ENCODE measurements around the gene ALX3. TPM values are rescaled to one million over a fixed set of nuclear protein-coding genes. Genes with fewer than 3 reads are reported as not detected.
"Not testable (repeated sequence)": the region's sequence is repeated elsewhere in the genome, so short reads cannot be mapped to it uniquely, and the experiment has no call there.

The ALX3 gene
- total RNA-seq, 2 donors from 2014 or later: not detected

- Mint-ChIP-seq H3K27ac (no peak overlapping the region), H3K36me3 (ENCODE audit: low read depth) (no peaks in the 10 kb centered on the region), H3K4me3 (peak overlapping the region; percentile 68), H3K9me3 (no peaks in the 10 kb centered on the region), H3K4me1 (peaks cover 5% of the 10 kb centered on the region), H3K27me3 (peaks cover 36% of the 10 kb centered on the region)
- peak; percentile 11 for ATAC-seq (replicated peaks)
Measured at GRCh38 chr1:110083061-110083865, 12.8 kb upstream of the ALX3 start.

GRCh38 chr1:110082477-110082876 lies 12.0 kb upstream of the ALX3 start:
- H3K4me3 Mint-ChIP-seq: peak overlapping the region; percentile 7
- no peak overlapping the region for H3K27ac Mint-ChIP-seq
- ATAC-seq (replicated peaks): no peak
- H3K4me1 Mint-ChIP-seq: peaks cover 5% of the 10 kb centered on the region
- no peaks in the 10 kb centered on the region for H3K9me3 Mint-ChIP-seq
- H3K36me3 Mint-ChIP-seq (ENCODE audit: low read depth): no peaks in the 10 kb centered on the region
- peaks cover 36% of the 10 kb centered on the region for H3K27me3 Mint-ChIP-seq

- H3K36me3 Mint-ChIP-seq (ENCODE audit: low read depth): no peaks in the 10 kb centered on the region
- ATAC-seq (replicated peaks): no peak
- H3K4me1 Mint-ChIP-seq: peaks cover 5% of the 10 kb centered on the region
- no peak overlapping the region for H3K27ac Mint-ChIP-seq
- H3K4me3 Mint-ChIP-seq: no peak overlapping the region
- H3K9me3 Mint-ChIP-seq: no peaks in the 10 kb centered on the region
- H3K27me3 Mint-ChIP-seq: peaks cover 28% of the 10 kb centered on the region
Measured at GRCh38 chr1:110081061-110081460, 10.6 kb upstream of the ALX3 start.

- H3K4me3 Mint-ChIP-seq; ATAC-seq (replicated peaks); H3K9me3 Mint-ChIP-seq; H3K4me1 Mint-ChIP-seq; H3K27ac Mint-ChIP-seq; H3K36me3 Mint-ChIP-seq (ENCODE audit: low read depth): not testable (repeated sequence)
- peaks cover 22% of the 10 kb centered on the region for H3K27me3 Mint-ChIP-seq
Measured at GRCh38 chr1:110079995-110080394, 9.5 kb upstream of the ALX3 start.

- Mint-ChIP-seq H3K9me3 (no peaks in the 10 kb centered on the region), H3K4me3 (no peak overlapping the region), H3K27me3 (peaks cover 18% of the 10 kb centered on the region), H3K4me1 (no peaks in the 10 kb centered on the region), H3K27ac (no peak overlapping the region), H3K36me3 (ENCODE audit: low read depth) (no peaks in the 10 kb centered on the region)
- no peak for ATAC-seq (replicated peaks)
Measured at GRCh38 chr1:110076789-110077500, 6.5 kb upstream of the ALX3 start.

GRCh38 chr1:110074166-110074565 lies 3.7 kb upstream of the ALX3 start:
- H3K36me3 Mint-ChIP-seq (ENCODE audit: low read depth): no peaks in the 10 kb centered on the region
- no peak overlapping the region for H3K4me3 Mint-ChIP-seq
- H3K9me3 Mint-ChIP-seq: no peaks in the 10 kb centered on the region
- H3K27me3 Mint-ChIP-seq: peaks cover 23% of the 10 kb centered on the region
- H3K4me1 Mint-ChIP-seq: no peaks in the 10 kb centered on the region
- no peak for ATAC-seq (replicated peaks)
- H3K27ac Mint-ChIP-seq: no peak overlapping the region

- H3K36me3 Mint-ChIP-seq (ENCODE audit: low read depth): peaks cover 7% of the 10 kb centered on the region
- no peaks in the 10 kb centered on the region for H3K9me3 Mint-ChIP-seq
- peaks cover 35% of the 10 kb centered on the region for H3K27me3 Mint-ChIP-seq
- H3K4me3 Mint-ChIP-seq: peak overlapping the region; percentile 38
- peaks cover 6% of the 10 kb centered on the region for H3K4me1 Mint-ChIP-seq
- no peak overlapping the region for H3K27ac Mint-ChIP-seq
- ATAC-seq (replicated peaks): peak; percentile 14
Measured at GRCh38 chr1:110070282-110070669, 196 bp downstream of the ALX3 start.

- ATAC-seq (replicated peaks): peak; percentile 24
- peaks cover 6% of the 10 kb centered on the region for H3K4me1 Mint-ChIP-seq
- no peaks in the 10 kb centered on the region for H3K9me3 Mint-ChIP-seq
- peaks cover 35% of the 10 kb centered on the region for H3K27me3 Mint-ChIP-seq
- no peak overlapping the region for H3K27ac Mint-ChIP-seq
- H3K4me3 Mint-ChIP-seq: peak overlapping the region; percentile 38
- peaks cover 7% of the 10 kb centered on the region for H3K36me3 Mint-ChIP-seq (ENCODE audit: low read depth)
Measured at GRCh38 chr1:110069404-110070281, 829 bp downstream of the ALX3 start.

GRCh38 chr1:110068646-110069403 lies 1.6 kb downstream of the ALX3 start:
- H3K27ac Mint-ChIP-seq: no peak overlapping the region
- H3K4me3 Mint-ChIP-seq: peak overlapping the region; percentile 43
- no peaks in the 10 kb centered on the region for H3K9me3 Mint-ChIP-seq
- peaks cover 7% of the 10 kb centered on the region for H3K36me3 Mint-ChIP-seq (ENCODE audit: low read depth)
- peak; percentile 18 for ATAC-seq (replicated peaks)
- H3K27me3 Mint-ChIP-seq: peaks cover 35% of the 10 kb centered on the region
- H3K4me1 Mint-ChIP-seq: peaks cover 6% of the 10 kb centered on the region

- peaks cover 35% of the 10 kb centered on the region for H3K27me3 Mint-ChIP-seq
- H3K27ac Mint-ChIP-seq: no peak overlapping the region
- H3K36me3 Mint-ChIP-seq (ENCODE audit: low read depth): peaks cover 7% of the 10 kb centered on the region
- no peaks in the 10 kb centered on the region for H3K9me3 Mint-ChIP-seq
- H3K4me3 Mint-ChIP-seq: peak overlapping the region; percentile 43
- no peak for ATAC-seq (replicated peaks)
- H3K4me1 Mint-ChIP-seq: peaks cover 6% of the 10 kb centered on the region
Measured at GRCh38 chr1:110067893-110068645, 2.4 kb downstream of the ALX3 start.

- H3K4me3 Mint-ChIP-seq: peak overlapping the region; percentile 34
- H3K4me1 Mint-ChIP-seq: peaks cover 6% of the 10 kb centered on the region
- H3K36me3 Mint-ChIP-seq (ENCODE audit: low read depth): peaks cover 7% of the 10 kb centered on the region
- no peaks in the 10 kb centered on the region for H3K9me3 Mint-ChIP-seq
- ATAC-seq (replicated peaks): no peak
- H3K27ac Mint-ChIP-seq: no peak overlapping the region
- H3K27me3 Mint-ChIP-seq: peaks cover 30% of the 10 kb centered on the region
Measured at GRCh38 chr1:110067479-110067892, 3.0 kb downstream of the ALX3 start.

- peaks cover 6% of the 10 kb centered on the region for H3K4me1 Mint-ChIP-seq
- H3K36me3 Mint-ChIP-seq (ENCODE audit: low read depth): peaks cover 7% of the 10 kb centered on the region
- no peak overlapping the region for H3K4me3 Mint-ChIP-seq
- no peaks in the 10 kb centered on the region for H3K9me3 Mint-ChIP-seq
- no peak overlapping the region for H3K27ac Mint-ChIP-seq
- no peak for ATAC-seq (replicated peaks)
- peaks cover 18% of the 10 kb centered on the region for H3K27me3 Mint-ChIP-seq
Measured at GRCh38 chr1:110065841-110066240, 4.6 kb downstream of the ALX3 start.

- no peak overlapping the region for H3K27ac Mint-ChIP-seq
- peaks cover 17% of the 10 kb centered on the region for H3K27me3 Mint-ChIP-seq
- ATAC-seq (replicated peaks): no peak
- peaks cover 14% of the 10 kb centered on the region for H3K36me3 Mint-ChIP-seq (ENCODE audit: low read depth)
- H3K9me3 Mint-ChIP-seq: no peaks in the 10 kb centered on the region
- H3K4me3 Mint-ChIP-seq: no peak overlapping the region
- peaks cover 10% of the 10 kb centered on the region for H3K4me1 Mint-ChIP-seq
Measured at GRCh38 chr1:110064576-110065337, 5.7 kb downstream of the ALX3 start.
